Measurements from ENCODE around the gene TRPC3.

Gene TRPC3

GRCh38 chr4:121851354-121851753 is 100.5 kb downstream of the TRPC3 start (continued):
- TF ChIP-seq, protein P1, sequence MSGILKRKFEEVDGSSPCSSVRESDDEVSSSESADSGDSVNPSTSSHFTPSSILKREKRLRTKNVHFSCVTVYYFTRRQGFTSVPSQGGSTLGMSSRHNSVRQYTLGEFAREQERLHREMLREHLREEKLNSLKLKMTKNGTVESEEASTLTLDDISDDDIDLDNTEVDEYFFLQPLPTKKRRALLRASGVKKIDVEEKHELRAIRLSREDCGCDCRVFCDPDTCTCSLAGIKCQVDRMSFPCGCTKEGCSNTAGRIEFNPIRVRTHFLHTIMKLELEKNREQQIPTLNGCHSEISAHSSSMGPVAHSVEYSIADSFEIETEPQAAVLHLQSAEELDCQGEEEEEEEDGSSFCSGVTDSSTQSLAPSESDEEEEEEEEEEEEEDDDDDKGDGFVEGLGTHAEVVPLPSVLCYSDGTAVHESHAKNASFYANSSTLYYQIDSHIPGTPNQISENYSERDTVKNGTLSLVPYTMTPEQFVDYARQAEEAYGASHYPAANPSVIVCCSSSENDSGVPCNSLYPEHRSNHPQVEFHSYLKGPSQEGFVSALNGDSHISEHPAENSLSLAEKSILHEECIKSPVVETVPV (CRISPR knock-in tag; IDR thresholded peaks at IDR 0.05), result no peak
- no peak for TF ChIP-seq ESRRG (CRISPR knock-in tag; IDR thresholded peaks at IDR 0.05)
- TF ChIP-seq, protein P2, sequence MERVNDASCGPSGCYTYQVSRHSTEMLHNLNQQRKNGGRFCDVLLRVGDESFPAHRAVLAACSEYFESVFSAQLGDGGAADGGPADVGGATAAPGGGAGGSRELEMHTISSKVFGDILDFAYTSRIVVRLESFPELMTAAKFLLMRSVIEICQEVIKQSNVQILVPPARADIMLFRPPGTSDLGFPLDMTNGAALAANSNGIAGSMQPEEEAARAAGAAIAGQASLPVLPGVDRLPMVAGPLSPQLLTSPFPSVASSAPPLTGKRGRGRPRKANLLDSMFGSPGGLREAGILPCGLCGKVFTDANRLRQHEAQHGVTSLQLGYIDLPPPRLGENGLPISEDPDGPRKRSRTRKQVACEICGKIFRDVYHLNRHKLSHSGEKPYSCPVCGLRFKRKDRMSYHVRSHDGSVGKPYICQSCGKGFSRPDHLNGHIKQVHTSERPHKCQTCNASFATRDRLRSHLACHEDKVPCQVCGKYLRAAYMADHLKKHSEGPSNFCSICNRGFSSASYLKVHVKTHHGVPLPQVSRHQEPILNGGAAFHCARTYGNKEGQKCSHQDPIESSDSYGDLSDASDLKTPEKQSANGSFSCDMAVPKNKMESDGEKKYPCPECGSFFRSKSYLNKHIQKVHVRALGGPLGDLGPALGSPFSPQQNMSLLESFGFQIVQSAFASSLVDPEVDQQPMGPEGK (CRISPR knock-in tag; IDR thresholded peaks at IDR 0.05; ENCODE audit: borderline replicate concordance), result no peak
- TF ChIP-seq GLIS3 (CRISPR knock-in tag; IDR thresholded peaks at IDR 0.05), result no peak
- no peak for TF ChIP-seq ISL1 (CRISPR knock-in tag; IDR thresholded peaks at IDR 0.05)
- no peak for TF ChIP-seq ZNF70 (CRISPR knock-in tag; IDR thresholded peaks at IDR 0.05)
- TF ChIP-seq PPARA (CRISPR knock-in tag; IDR thresholded peaks at IDR 0.05; ENCODE audit: borderline replicate concordance), result no peak
- TF ChIP-seq POU6F1 (CRISPR knock-in tag; IDR thresholded peaks at IDR 0.05; ENCODE audit: borderline replicate concordance, low read depth), result no peak
- no peak for TF ChIP-seq ARNTL (CRISPR knock-in tag; IDR thresholded peaks at IDR 0.05; ENCODE audit: borderline replicate concordance, low read depth)
- TF ChIP-seq ZC3H10 (CRISPR knock-in tag; IDR thresholded peaks at IDR 0.05), result no peak

- TF ChIP-seq ZNF8 (CRISPR knock-in tag; IDR thresholded peaks at IDR 0.05), result no peak
- no peak for ATAC-seq
Measured at GRCh38 chr4:121846662-121847061, 105.2 kb downstream of the TRPC3 start.

GRCh38 chr4:121842862-121843261 is 109.0 kb downstream of the TRPC3 start:
- no peak for TF ChIP-seq ZNF8 (CRISPR knock-in tag; IDR thresholded peaks at IDR 0.05)
- TF ChIP-seq, protein P3, sequence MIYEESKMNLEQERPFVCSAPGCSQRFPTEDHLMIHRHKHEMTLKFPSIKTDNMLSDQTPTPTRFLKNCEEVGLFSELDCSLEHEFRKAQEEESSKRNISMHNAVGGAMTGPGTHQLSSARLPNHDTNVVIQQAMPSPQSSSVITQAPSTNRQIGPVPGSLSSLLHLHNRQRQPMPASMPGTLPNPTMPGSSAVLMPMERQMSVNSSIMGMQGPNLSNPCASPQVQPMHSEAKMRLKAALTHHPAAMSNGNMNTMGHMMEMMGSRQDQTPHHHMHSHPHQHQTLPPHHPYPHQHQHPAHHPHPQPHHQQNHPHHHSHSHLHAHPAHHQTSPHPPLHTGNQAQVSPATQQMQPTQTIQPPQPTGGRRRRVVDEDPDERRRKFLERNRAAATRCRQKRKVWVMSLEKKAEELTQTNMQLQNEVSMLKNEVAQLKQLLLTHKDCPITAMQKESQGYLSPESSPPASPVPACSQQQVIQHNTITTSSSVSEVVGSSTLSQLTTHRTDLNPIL (CRISPR knock-in tag; IDR thresholded peaks at IDR 0.05; ENCODE audit: low read depth), result no peak
- no peak for TF ChIP-seq ZC3H10 (CRISPR knock-in tag; IDR thresholded peaks at IDR 0.05)
- no peak for TF ChIP-seq TSHZ2 (CRISPR knock-in tag; IDR thresholded peaks at IDR 0.05)
- no peak for TF ChIP-seq ZFP30 (CRISPR knock-in tag; IDR thresholded peaks at IDR 0.05)
- no peak for TF ChIP-seq ISL1 (CRISPR knock-in tag; IDR thresholded peaks at IDR 0.05)
- no peak for TF ChIP-seq PPARA (CRISPR knock-in tag; IDR thresholded peaks at IDR 0.05; ENCODE audit: borderline replicate concordance)
- no peak for TF ChIP-seq BACH2 (CRISPR knock-in tag; IDR thresholded peaks at IDR 0.05; ENCODE audit: borderline replicate concordance)
- no peak for TF ChIP-seq CSDC2 (CRISPR knock-in tag; IDR thresholded peaks at IDR 0.05)
- no peak for TF ChIP-seq ARNTL (CRISPR knock-in tag; IDR thresholded peaks at IDR 0.05; ENCODE audit: borderline replicate concordance, low read depth)
- TF ChIP-seq TOX (CRISPR knock-in tag; IDR thresholded peaks at IDR 0.05; ENCODE audit: borderline replicate concordance), result no peak
- TF ChIP-seq SNAI2 (CRISPR knock-in tag; IDR thresholded peaks at IDR 0.05), result no peak
- TF ChIP-seq POU6F1 (CRISPR knock-in tag; IDR thresholded peaks at IDR 0.05; ENCODE audit: borderline replicate concordance, low read depth), result no peak
- no peak for TF ChIP-seq ZNF70 (CRISPR knock-in tag; IDR thresholded peaks at IDR 0.05)
- no peak for TF ChIP-seq GLIS3 (CRISPR knock-in tag; IDR thresholded peaks at IDR 0.05)
- TF ChIP-seq, protein P2 (CRISPR knock-in tag; IDR thresholded peaks at IDR 0.05; ENCODE audit: borderline replicate concordance), result no peak
- TF ChIP-seq, protein P1 (CRISPR knock-in tag; IDR thresholded peaks at IDR 0.05), result no peak
- TF ChIP-seq ESRRG (CRISPR knock-in tag; IDR thresholded peaks at IDR 0.05), result no peak
- no peak for TF ChIP-seq ZFP3 (CRISPR knock-in tag; IDR thresholded peaks at IDR 0.05)
- ATAC-seq, result peak; percentile 67

All from SK-N-SH treated with all-trans-retinoic acid at 6 μM for 48 hours (cell line).